Astrocyte of the cerebellum (primary cell): ENCODE measurements around the gene IFITM1.
"Not testable (repeated sequence)": the region's sequence is repeated elsewhere in the genome, so short reads cannot be mapped to it uniquely, and the experiment has no call there.

Experiments used
- DNase-seq: peaks from one replicate; pipeline ENCODE4 v3.0.0-alpha.2; 2011; ENCODE audit warnings: low read depth
- H3K4me3 ChIP-seq: 2 replicates; pipeline ENCODE4 v1.5.1; 2011; ENCODE audit warnings: mild to moderate bottlenecking, low read depth, low read length, moderate library complexity
- CTCF ChIP-seq: IDR thresholded peaks from 2 replicates; pipeline ENCODE4 v1.5.1; 2012; ENCODE audit warnings: low read length, low read depth, moderate library complexity, mild to moderate bottlenecking; ENCODE audit errors: missing control alignments
- in situ Hi-C: cut with HindIII; loops from 2 replicates; pipeline ENCODE4 v1.10.0; 2017; ENCODE audit warnings: low sequenced_read_pairs

The IFITM1 gene

GRCh38 chr11:344836-345578 lies 31.2 kb downstream of the IFITM1 start:
- no peak for TF ChIP-seq CTCF
- in situ Hi-C loops, result no loop called here
- no peak for DNase-seq
- H3K4me3 ChIP-seq, result no peak overlapping the region

GRCh38 chr11:346529-346928 lies 32.7 kb downstream of the IFITM1 start:
- no peak for DNase-seq
- TF ChIP-seq CTCF, result no peak
- in situ Hi-C loops, result no loop called here
- no peak overlapping the region for H3K4me3 ChIP-seq

GRCh38 chr11:349270-349954 lies 35.6 kb downstream of the IFITM1 start:
- DNase-seq, in situ Hi-C loops, H3K4me3 ChIP-seq: not testable (repeated sequence)

GRCh38 chr11:350033-350722 lies 36.3 kb downstream of the IFITM1 start:
- DNase-seq, H3K4me3 ChIP-seq, in situ Hi-C loops: not testable (repeated sequence)

- no peak for DNase-seq
- in situ Hi-C loops, result no loop called here
- no peak overlapping the region for H3K4me3 ChIP-seq
- no peak for TF ChIP-seq CTCF
Observed at GRCh38 chr11:350723-351255, 36.9 kb downstream of the IFITM1 start.

GRCh38 chr11:351411-351810 lies 37.6 kb downstream of the IFITM1 start:
- in situ Hi-C loops, result no loop called here

More at GRCh38 chr11:351411-351810, 37.6 kb downstream of the IFITM1 start:
- TF ChIP-seq CTCF, result no peak
- no peak overlapping the region for H3K4me3 ChIP-seq
- DNase-seq, result no peak
